ENCODE measurements around the gene ZNF436.
A peak's percentile ranks its signal among the peaks of the same experiment; 100 is the strongest.

Gene ZNF436

GRCh38 chr1:23369335-23370013 is at the start of gene ZNF436:
Gene ZNF436 (minus strand): TSS chr1:23369836. CDS start chr1:23368005, 1,831 bp downstream.
- peak; percentile 67 for DNase-seq (ENCODE audit: low spot score)

- no peak for DNase-seq (ENCODE audit: low spot score)
These were observed 49.5 kb upstream of the ZNF436 start for GRCh38 chr1:23419180-23419579.

- DNase-seq (ENCODE audit: low spot score): no peak
These were observed 47.9 kb upstream of the ZNF436 start for GRCh38 chr1:23417570-23417969.

GRCh38 chr1:23416964-23417363 is 47.3 kb upstream of the ZNF436 start:
- DNase-seq (ENCODE audit: low spot score): no peak

GRCh38 chr1:23408797-23409290 is 39.2 kb upstream of the ZNF436 start:
- no peak for DNase-seq (ENCODE audit: low spot score)

GRCh38 chr1:23407016-23407630 is 37.5 kb upstream of the ZNF436 start:
- DNase-seq (ENCODE audit: low spot score): no peak

- no peak for DNase-seq (ENCODE audit: low spot score)
These were observed 36.3 kb upstream of the ZNF436 start for GRCh38 chr1:23405946-23406345.

GRCh38 chr1:23403735-23404486 is 34.3 kb upstream of the ZNF436 start:
- DNase-seq (ENCODE audit: low spot score): peak; percentile 76

GRCh38 chr1:23403355-23403734 is 33.7 kb upstream of the ZNF436 start:
- no peak for DNase-seq (ENCODE audit: low spot score)

- DNase-seq (ENCODE audit: low spot score): peak; percentile 85
These were observed 33.4 kb upstream of the ZNF436 start for GRCh38 chr1:23403038-23403336.

GRCh38 chr1:23402286-23403037 is 32.8 kb upstream of the ZNF436 start:
- no peak for DNase-seq (ENCODE audit: low spot score)

- DNase-seq (ENCODE audit: low spot score): no peak
These were observed 31.7 kb upstream of the ZNF436 start for GRCh38 chr1:23401313-23401712.

GRCh38 chr1:23400324-23401114 is 30.9 kb upstream of the ZNF436 start:
- DNase-seq (ENCODE audit: low spot score): no peak

- DNase-seq (ENCODE audit: low spot score): no peak
These were observed 29.6 kb upstream of the ZNF436 start for GRCh38 chr1:23399229-23399628.

- DNase-seq (ENCODE audit: low spot score): no peak
These were observed 28.3 kb upstream of the ZNF436 start for GRCh38 chr1:23397908-23398307.

GRCh38 chr1:23396380-23396779 is 26.7 kb upstream of the ZNF436 start:
- no peak for DNase-seq (ENCODE audit: low spot score)

- DNase-seq (ENCODE audit: low spot score): no peak
These were observed 26.2 kb upstream of the ZNF436 start for GRCh38 chr1:23395849-23396248.

GRCh38 chr1:23395154-23395724 is 25.6 kb upstream of the ZNF436 start:
- no peak for DNase-seq (ENCODE audit: low spot score)

- no peak for DNase-seq (ENCODE audit: low spot score)
These were observed 25.0 kb upstream of the ZNF436 start for GRCh38 chr1:23394684-23395083.

GRCh38 chr1:23394181-23394580 is 24.5 kb upstream of the ZNF436 start:
- DNase-seq (ENCODE audit: low spot score): no peak

- no peak for DNase-seq (ENCODE audit: low spot score)
These were observed 24.1 kb upstream of the ZNF436 start for GRCh38 chr1:23393706-23394105.

Measured in kidney capillary endothelial cell (primary cell).